ENCODE data around the gene ITPR1.

Gene ITPR1

GRCh38 chr3:4476496-4476895 is 16.7 kb upstream of the ITPR1 start:
- intact Hi-C loops (cut with DNase I): no loop called here
- DNase-seq: no peak

DNA sequence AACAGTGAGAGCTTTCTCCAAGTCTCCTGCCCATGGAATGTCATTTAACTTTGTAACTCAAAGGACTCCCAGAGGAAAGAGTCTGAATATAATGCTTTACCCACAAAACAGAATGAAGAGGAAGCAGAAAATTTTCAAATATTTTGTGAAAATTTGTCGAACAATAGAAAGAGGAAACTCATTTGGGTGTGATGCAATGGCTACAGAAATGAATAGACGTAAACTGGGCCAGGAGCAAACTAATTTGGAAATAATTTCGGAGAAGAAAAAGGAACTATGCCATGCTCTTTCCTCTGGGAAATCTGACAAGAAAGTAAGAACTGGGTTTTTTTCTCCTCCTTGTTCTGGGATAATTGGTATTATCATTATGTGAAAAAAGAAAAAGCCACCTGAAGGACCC is 14.9 kb upstream of the ITPR1 start:
- DNase-seq: no peak
- intact Hi-C loops (cut with DNase I): no loop called here

- no peak for DNase-seq
- intact Hi-C loops (cut with DNase I): loop anchor here (2.0 to 10.0 kb wide), 3 partner anchors 25 to 143 kb away; partner anchors contain the start of gene SUMF1
These were observed 1.3 kb upstream of the ITPR1 start for GRCh38 chr3:4491855-4492207.

DNA sequence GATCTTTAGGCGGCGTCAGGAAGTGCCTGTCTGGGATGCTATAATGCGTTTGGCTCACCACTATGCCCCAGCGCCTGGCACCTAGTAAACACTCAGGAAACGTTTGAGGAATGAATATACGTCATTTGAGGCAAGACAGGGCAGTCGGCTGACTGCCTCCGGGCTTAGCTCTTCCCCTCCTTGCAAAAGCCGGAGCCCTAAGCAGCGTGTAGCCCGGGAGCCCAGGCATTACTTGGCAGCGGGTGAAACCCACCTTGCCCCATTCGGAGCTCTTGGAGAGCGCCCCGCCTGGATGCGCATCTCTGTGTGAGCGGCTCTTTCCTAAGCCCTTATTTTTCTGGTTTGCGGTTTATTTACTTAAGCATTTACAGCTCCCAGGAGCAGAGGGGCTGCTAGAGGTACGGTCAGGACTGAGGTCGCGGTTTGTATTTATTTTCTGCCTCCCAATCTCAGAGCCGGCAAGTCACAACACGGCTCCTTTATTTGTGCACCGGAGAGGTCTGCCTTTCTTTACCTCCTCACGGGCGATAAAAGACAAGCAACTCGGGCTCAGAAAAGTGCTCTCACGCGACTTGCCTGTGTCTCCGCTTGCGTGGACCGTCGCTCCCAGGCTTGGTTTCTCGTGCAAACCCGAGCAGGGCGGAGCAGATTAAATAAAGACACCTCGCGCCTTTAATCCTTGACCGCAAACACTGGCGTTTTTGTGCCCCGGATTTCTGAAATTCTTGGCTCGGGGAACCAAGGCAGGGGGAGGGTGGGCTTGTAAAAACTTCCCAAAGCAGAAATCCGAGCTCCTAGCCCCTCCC is 737 bp upstream of the ITPR1 start:
- intact Hi-C loops (cut with DNase I): loop anchor here (2.0 to 10.0 kb wide), 3 partner anchors 26 to 142 kb away; partner anchors contain the start of gene SUMF1
- DNase-seq: peak; percentile 16 to 91 (median 41)

DNA sequence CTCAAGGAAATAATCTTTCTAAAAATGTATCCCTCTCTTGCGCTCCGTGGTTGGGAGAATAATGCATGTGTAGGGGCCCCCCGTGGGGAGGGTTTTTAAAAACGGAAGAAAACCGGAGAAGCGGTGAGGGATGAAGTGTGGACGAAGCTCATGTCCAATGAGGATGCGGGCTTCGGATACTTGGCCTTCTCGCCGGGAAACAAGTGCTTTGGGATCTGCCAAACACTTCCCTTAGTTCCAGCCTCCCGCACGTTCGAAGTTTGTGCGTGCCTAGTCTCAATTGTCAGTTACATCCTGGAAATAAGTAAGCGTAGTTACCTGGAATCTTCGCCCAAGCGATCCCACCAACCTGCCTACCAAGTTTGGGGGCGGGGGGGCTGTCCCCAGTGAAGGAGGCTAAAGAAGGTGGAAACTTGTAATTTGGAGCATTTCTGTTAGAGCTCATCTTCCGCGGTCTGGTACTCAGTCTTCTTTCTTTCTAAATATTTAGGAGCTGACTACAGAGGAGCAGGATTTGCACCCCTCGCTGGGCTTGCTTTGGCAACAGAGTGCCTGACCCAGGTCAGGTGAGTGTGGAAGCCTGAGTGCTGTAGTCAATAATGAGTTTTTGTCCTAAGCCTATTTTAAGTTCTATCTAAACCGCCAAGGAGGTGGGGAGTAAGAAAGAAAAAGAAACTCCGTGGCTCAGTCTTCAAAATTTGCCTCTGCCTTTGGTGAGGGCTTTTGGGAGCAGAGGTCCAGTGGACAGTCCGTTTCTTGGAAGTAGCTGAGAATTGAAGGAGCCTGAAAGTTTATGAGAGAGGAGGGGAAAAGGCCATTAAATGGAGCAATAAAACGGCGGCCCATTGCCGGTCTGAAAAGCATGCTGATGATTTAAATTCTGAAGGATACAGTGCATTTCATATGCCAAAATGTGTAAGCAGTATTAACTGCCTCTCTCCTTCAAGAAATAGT is 1.1 kb downstream of the ITPR1 start:
- intact Hi-C loops (cut with DNase I): loop anchor here (2.0 to 10.0 kb wide), 3 partner anchors 27 to 141 kb away; partner anchors contain the start of gene SUMF1
- peak in 8 of 10 donors; percentile 11 to 85 (median 44) for DNase-seq

- intact Hi-C loops (cut with DNase I): loop anchor here (10.0 kb wide), 2 partner anchors 90 to 140 kb away; no protein-coding TSS in a partner anchor
- DNase-seq: no peak
These were observed 1.7 kb downstream of the ITPR1 start for GRCh38 chr3:4494895-4495264.

- intact Hi-C loops (cut with DNase I): loop anchor here (10.0 kb wide), 2 partner anchors 89 to 139 kb away; no protein-coding TSS in a partner anchor
- DNase-seq: no peak
These were observed 2.3 kb downstream of the ITPR1 start for GRCh38 chr3:4495294-4496086.

DNA sequence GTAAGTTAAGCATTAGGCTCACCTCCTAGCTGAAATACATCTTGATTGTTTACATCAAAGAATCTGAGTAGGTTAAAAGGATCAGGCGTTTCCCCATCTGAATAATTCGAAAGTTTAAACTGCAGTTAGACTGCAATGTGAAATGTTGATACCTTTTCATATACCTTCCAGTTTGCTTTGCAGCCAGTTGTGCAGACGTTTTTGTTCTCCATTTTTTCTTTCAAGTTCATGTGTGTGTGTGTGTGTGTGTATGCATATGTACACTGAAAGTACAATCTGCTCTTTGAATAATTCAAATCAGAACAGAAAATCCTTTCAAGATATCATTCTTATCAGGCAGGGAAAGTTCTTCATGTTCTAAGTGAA is 2.9 kb downstream of the ITPR1 start:
- intact Hi-C loops (cut with DNase I): loop anchor here (10.0 kb wide), 2 partner anchors 89 to 139 kb away; no protein-coding TSS in a partner anchor
- DNase-seq: no peak

DNA sequence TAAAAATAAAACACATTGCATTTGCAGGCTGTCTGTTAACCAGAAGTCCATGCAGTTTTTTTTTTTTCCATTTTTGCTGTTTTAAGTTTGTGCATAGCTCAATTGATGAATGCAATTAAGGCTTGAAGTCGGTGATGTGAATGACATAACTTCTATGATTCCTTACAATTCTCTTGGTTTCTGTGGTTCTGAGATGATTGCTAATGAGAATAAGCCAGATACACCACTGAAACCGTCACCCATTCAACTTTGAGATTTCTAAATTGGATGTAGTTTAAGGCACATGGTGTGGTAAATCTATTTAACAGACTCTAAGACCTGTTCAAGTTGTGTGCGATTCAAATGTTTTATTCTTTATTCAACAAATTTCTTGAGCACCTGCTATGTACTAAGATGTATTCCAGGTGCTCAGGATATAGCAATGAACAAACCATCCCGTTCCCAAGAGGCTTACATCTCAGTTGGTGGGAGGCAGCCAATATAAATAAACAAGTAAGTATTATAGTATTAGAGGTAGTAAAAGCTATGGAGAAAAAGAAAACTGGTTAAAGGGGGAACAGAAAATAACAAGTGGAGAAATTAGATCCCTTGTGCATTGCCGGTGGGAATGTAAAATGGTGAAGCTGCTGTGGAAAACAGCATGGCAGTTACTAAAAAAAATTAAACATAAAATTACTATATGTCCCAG is 4.0 kb downstream of the ITPR1 start:
- intact Hi-C loops (cut with DNase I): loop anchor here (10.0 kb wide), 2 partner anchors 88 to 138 kb away; no protein-coding TSS in a partner anchor
- DNase-seq: no peak

DNA sequence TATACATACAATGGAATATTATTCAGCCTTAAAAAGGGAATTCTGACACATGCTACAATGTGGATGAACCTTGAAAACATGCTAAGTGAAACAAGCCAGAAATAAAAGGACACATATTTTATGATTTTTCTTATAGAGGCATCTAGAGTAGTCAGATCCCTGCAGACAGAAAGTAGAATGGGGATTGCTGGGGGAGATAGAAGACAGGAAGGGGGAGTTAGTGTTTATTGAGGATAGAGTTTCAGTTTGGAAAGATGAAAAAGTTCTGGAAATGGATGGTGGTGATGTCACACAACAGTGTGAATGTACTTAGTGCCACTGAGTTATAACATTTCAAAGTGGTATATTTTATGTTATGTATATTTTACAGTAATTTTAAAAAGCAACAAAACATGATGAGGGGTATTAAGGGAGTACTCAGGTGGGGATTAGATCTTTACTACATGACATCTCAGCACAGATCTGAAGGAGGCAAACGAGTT is 4.7 kb downstream of the ITPR1 start:
- intact Hi-C loops (cut with DNase I): loop anchor here (10.0 kb wide), 2 partner anchors 87 to 137 kb away; no protein-coding TSS in a partner anchor
- DNase-seq: no peak

- DNase-seq: no peak
- intact Hi-C loops (cut with DNase I): loop anchor here (10.0 kb wide), 2 partner anchors 86 to 136 kb away; no protein-coding TSS in a partner anchor
These were observed 5.3 kb downstream of the ITPR1 start for GRCh38 chr3:4498446-4498845.

DNA sequence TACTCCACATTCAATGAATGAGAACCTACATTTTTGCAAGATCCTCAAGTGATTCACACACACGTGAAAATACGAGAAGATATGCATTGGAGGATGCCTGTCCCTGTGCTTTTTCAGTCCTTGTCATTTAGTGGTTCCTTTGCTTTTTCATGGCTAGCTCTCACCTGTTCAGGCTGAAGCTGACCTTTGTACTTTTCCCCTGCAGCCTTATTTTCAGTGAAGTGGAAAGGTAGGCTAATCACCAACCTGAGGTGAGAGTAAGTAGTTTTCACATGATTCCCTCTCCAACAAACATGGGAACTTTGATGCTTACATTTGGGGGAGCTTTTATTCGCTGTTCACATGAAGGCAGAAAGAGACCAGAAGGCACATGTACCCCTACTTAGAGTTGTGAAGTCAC is 8.3 kb downstream of the ITPR1 start:
- intact Hi-C loops (cut with DNase I): no loop called here
- no peak for DNase-seq

- no peak for DNase-seq
These were observed 8.8 kb downstream of the ITPR1 start for GRCh38 chr3:4501927-4502326.

GRCh38 chr3:4503050-4503449 is 9.9 kb downstream of the ITPR1 start:
- no peak for DNase-seq
- intact Hi-C loops (cut with DNase I): no loop called here

More at GRCh38 chr3:4501927-4502326, 8.8 kb downstream of the ITPR1 start:
- intact Hi-C loops (cut with DNase I): no loop called here

- no peak for DNase-seq
- intact Hi-C loops (cut with DNase I): no loop called here
These were observed 11.5 kb downstream of the ITPR1 start for GRCh38 chr3:4504340-4505261.

- intact Hi-C loops (cut with DNase I): no loop called here
- DNase-seq: no peak
These were observed 12.8 kb downstream of the ITPR1 start for GRCh38 chr3:4505688-4506558.

- DNase-seq: no peak
- intact Hi-C loops (cut with DNase I): no loop called here
These were observed 13.4 kb downstream of the ITPR1 start for GRCh38 chr3:4506559-4507023.

Data from posterior cingulate gyrus (tissue), 11 donors.